Ishikawa (cell line): Measurements from ENCODE around the gene FAM120AOS.

Experiments used
- CEBPB ChIP-seq: IDR thresholded peaks from 2 replicates; pipeline ENCODE4 v1.6.1; 2012
- CREB1 ChIP-seq: IDR thresholded peaks from 2 replicates; pipeline ENCODE4 v1.6.1; 2012; ENCODE audit warnings: low read depth
- EGR1 ChIP-seq: IDR thresholded peaks from 2 replicates; pipeline ENCODE4 v1.6.1; 2012
- EP300 ChIP-seq: IDR thresholded peaks from 2 replicates; pipeline ENCODE4 v1.6.1; 2012; ENCODE audit warnings: borderline replicate concordance
- MAX ChIP-seq: IDR thresholded peaks from 2 replicates; pipeline ENCODE4 v1.6.1; 2012
- TAF1 ChIP-seq: IDR thresholded peaks from 2 replicates; pipeline ENCODE4 v1.6.1; 2012; ENCODE audit warnings: low read depth, mild to moderate bottlenecking
- TCF12 ChIP-seq: IDR thresholded peaks from 2 replicates; pipeline ENCODE4 v1.6.1; 2012; ENCODE audit warnings: low read depth
- YY1 ChIP-seq: IDR thresholded peaks from 2 replicates; pipeline ENCODE4 v1.6.1; 2012; ENCODE audit warnings: low read depth
- ZBTB7A ChIP-seq: IDR thresholded peaks from 2 replicates; pipeline ENCODE4 v1.6.1; 2012; ENCODE audit warnings: low read depth

GRCh38 chr9:93479726-93480125 is 26.3 kb upstream of the FAM120AOS start:
- TF ChIP-seq YY1 (no peak), CREB1 (no peak), TAF1 (no peak), ZBTB7A (no peak), CEBPB (no peak), TCF12 (no peak), EGR1 (no peak), EP300 (no peak), MAX (no peak)
